HG02970 (cell line): Measurements from ENCODE around the gene DNAJB6.

ENCODE experiments used
- ATAC-seq: cut with Tn5 transposase; IDR thresholded peaks from one replicate; pipeline ENCODE4 v1.9.1; 2021; ENCODE audit warnings: mild to moderate bottlenecking, moderate library complexity, moderate number of reproducible peaks; ENCODE audit not compliant: unreplicated experiment, low FRiP score

DNAJB6 gene

GRCh38 chr7:157407512-157408257 lies 70.9 kb downstream of the DNAJB6 start:
- ATAC-seq, result no peak

- no peak for ATAC-seq
Observed at GRCh38 chr7:157408258-157409101, 71.7 kb downstream of the DNAJB6 start.

GRCh38 chr7:157409149-157409752 lies 72.4 kb downstream of the DNAJB6 start:
- no peak for ATAC-seq

GRCh38 chr7:157409753-157410727 lies 73.2 kb downstream of the DNAJB6 start:
- no peak for ATAC-seq

- ATAC-seq, result no peak
Observed at GRCh38 chr7:157410831-157411556, 74.2 kb downstream of the DNAJB6 start.

- ATAC-seq, result no peak
Observed at GRCh38 chr7:157411580-157411979, 74.8 kb downstream of the DNAJB6 start.

- no peak for ATAC-seq
Observed at GRCh38 chr7:157412021-157412443, 75.2 kb downstream of the DNAJB6 start.

GRCh38 chr7:157412491-157413180 lies 75.8 kb downstream of the DNAJB6 start:
- ATAC-seq, result no peak

GRCh38 chr7:157413881-157414701 lies 77.3 kb downstream of the DNAJB6 start:
- no peak for ATAC-seq

- ATAC-seq, result no peak
Observed at GRCh38 chr7:157414702-157415096, 77.9 kb downstream of the DNAJB6 start.

- no peak for ATAC-seq
Observed at GRCh38 chr7:157415486-157415885, 78.7 kb downstream of the DNAJB6 start.

- ATAC-seq, result no peak
Observed at GRCh38 chr7:157416011-157416410, 79.2 kb downstream of the DNAJB6 start.

- ATAC-seq, result no peak
Observed at GRCh38 chr7:157418204-157419034, 81.6 kb downstream of the DNAJB6 start.

GRCh38 chr7:157419035-157419293 lies 82.2 kb downstream of the DNAJB6 start:
- ATAC-seq, result no peak

GRCh38 chr7:157422279-157422678 lies 85.5 kb downstream of the DNAJB6 start:
- no peak for ATAC-seq

GRCh38 chr7:157423348-157423747 lies 86.5 kb downstream of the DNAJB6 start:
- no peak for ATAC-seq

GRCh38 chr7:157423886-157424565 lies 87.2 kb downstream of the DNAJB6 start:
- ATAC-seq, result no peak
